HG03342 (cell line): ENCODE measurements around the gene ZPBP2.
"Not testable (repeated sequence)": the region's sequence is repeated elsewhere in the genome, so short reads cannot be mapped to it uniquely, and the experiment has no call there.

Source experiments
- ATAC-seq: cut with Tn5 transposase; IDR thresholded peaks from one replicate; pipeline ENCODE4 v1.9.1; 2021; ENCODE audit warnings: mild to moderate bottlenecking, moderate library complexity; ENCODE audit not compliant: unreplicated experiment

Gene ZPBP2

GRCh38 chr17:39867880-39868553, at the start of gene ZPBP2:
TSS of gene ZPBP2 (plus strand) at chr17:39868202. CDS start at chr17:39868355, 153 bp downstream.
- ATAC-seq: no peak

- ATAC-seq: no peak
Measured at GRCh38 chr17:39818358-39819000, 49.5 kb upstream of the ZPBP2 start.

- no peak for ATAC-seq
Measured at GRCh38 chr17:39820541-39820940, 47.5 kb upstream of the ZPBP2 start.

- ATAC-seq: no peak
Measured at GRCh38 chr17:39820987-39821386, 47.0 kb upstream of the ZPBP2 start.

GRCh38 chr17:39822051-39822451, 46.0 kb upstream of the ZPBP2 start:
- ATAC-seq: no peak

- no peak for ATAC-seq
Measured at GRCh38 chr17:39823407-39824054, 44.5 kb upstream of the ZPBP2 start.

GRCh38 chr17:39826334-39826733, 41.7 kb upstream of the ZPBP2 start:
- ATAC-seq: no peak

- no peak for ATAC-seq
Measured at GRCh38 chr17:39828443-39828842, 39.6 kb upstream of the ZPBP2 start.

- ATAC-seq: no peak
Measured at GRCh38 chr17:39831588-39831987, 36.4 kb upstream of the ZPBP2 start.

GRCh38 chr17:39834017-39834416, 34.0 kb upstream of the ZPBP2 start:
- no peak for ATAC-seq

GRCh38 chr17:39835038-39835786, 32.8 kb upstream of the ZPBP2 start:
- ATAC-seq: no peak

GRCh38 chr17:39836117-39836516, 31.9 kb upstream of the ZPBP2 start:
- ATAC-seq: no peak

GRCh38 chr17:39838057-39838456, 29.9 kb upstream of the ZPBP2 start:
- no peak for ATAC-seq

- no peak for ATAC-seq
Measured at GRCh38 chr17:39838784-39839183, 29.2 kb upstream of the ZPBP2 start.

- ATAC-seq: no peak
Measured at GRCh38 chr17:39841134-39841683, 26.8 kb upstream of the ZPBP2 start.

- no peak for ATAC-seq
Measured at GRCh38 chr17:39845052-39845846, 22.8 kb upstream of the ZPBP2 start.

GRCh38 chr17:39846205-39846604, 21.8 kb upstream of the ZPBP2 start:
- ATAC-seq: no peak

- no peak for ATAC-seq
Measured at GRCh38 chr17:39848600-39848999, 19.4 kb upstream of the ZPBP2 start.

GRCh38 chr17:39850186-39850585, 17.8 kb upstream of the ZPBP2 start:
- ATAC-seq: not testable (repeated sequence)

- no peak for ATAC-seq
Measured at GRCh38 chr17:39852239-39852638, 15.8 kb upstream of the ZPBP2 start.
